HL-60 (cell line): ENCODE results near the gene LCTL.
A peak's percentile ranks its signal among the peaks of the same experiment; 100 is the strongest.

ENCODE experiments used
- DNase-seq, 2 experiments: peaks; one replicate each; pipeline ENCODE4 v3.0.0-alpha.2; 2010 to 2020; ENCODE audit warnings: low read depth in 1 of 2, low spot score in 1 of 2
- H3K27ac ChIP-seq: fragments of 250-450 bp; sonication (Bioruptor Pico); replicated peaks from 2 replicates; pipeline ENCODE4 v1.5.1; 2020; ENCODE audit warnings: mild to moderate bottlenecking, moderate library complexity
- H3K27me3 ChIP-seq: fragments of 250-450 bp; sonication (Bioruptor Pico); 2 replicates; pipeline ENCODE4 v1.5.1; 2021; ENCODE audit warnings: mild to moderate bottlenecking, moderate library complexity; ENCODE audit not compliant: insufficient read depth, poor library complexity, severe bottlenecking
- H3K4me3 ChIP-seq: replicated peaks from 2 replicates; pipeline ENCODE4 v1.5.1; 2011; ENCODE audit warnings: mild to moderate bottlenecking, control low read depth, low read length; ENCODE audit not compliant: insufficient read depth
- CTCF ChIP-seq: IDR thresholded peaks from one replicate; pipeline ENCODE4 v1.5.1; 2011; ENCODE audit warnings: low read length, control low read depth, inconsistent platforms; ENCODE audit not compliant: insufficient read depth
- GABPA ChIP-seq: IDR thresholded peaks from 2 replicates; pipeline ENCODE4 v1.6.1; 2012; ENCODE audit warnings: low read depth
- POLR2AphosphoS5 ChIP-seq: IDR thresholded peaks from 2 replicates; pipeline ENCODE4 v1.6.1; 2012; ENCODE audit warnings: low read depth
- REST ChIP-seq: IDR thresholded peaks from 2 replicates; pipeline ENCODE4 v1.6.1; 2012; ENCODE audit warnings: low read depth; ENCODE audit not compliant: insufficient replicate concordance
- SPI1 ChIP-seq: IDR thresholded peaks from 2 replicates; pipeline ENCODE4 v1.6.1; 2012; ENCODE audit warnings: low read depth, mild to moderate bottlenecking, borderline replicate concordance

LCTL gene

GRCh38 chr15:66608881-66609280 is 43.1 kb upstream of the LCTL start:
- H3K27me3 ChIP-seq, result no peaks in the 10 kb centered on the region
- H3K4me3 ChIP-seq, result no peak overlapping the region
- H3K27ac ChIP-seq, result no peak overlapping the region
- DNase-seq, result no peak
- no peak for TF ChIP-seq SPI1
- TF ChIP-seq CTCF, result no peak
- no peak for TF ChIP-seq GABPA
- no peak for TF ChIP-seq REST
- no peak for TF ChIP-seq POLR2AphosphoS5

DNA sequence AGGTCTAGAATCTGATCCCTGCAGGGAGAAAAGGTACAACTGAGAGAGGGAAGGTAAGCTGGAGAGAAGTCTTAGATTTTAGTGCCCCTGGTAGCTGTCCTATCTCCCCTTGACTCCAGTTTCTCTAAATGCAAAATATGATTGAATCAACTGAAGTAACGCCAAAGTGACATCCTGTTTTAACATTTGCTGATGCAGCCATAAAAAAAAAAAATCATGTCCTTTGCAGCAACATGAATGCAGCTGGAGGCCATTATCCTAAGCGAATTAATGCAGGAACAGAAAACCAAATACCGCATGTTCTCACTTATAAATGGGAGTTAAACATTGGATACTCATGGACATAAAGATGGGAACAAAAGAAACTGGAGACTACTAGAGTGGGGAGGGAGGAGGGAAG is 42.4 kb upstream of the LCTL start:
- TF ChIP-seq REST (no peak), POLR2AphosphoS5 (no peak), SPI1 (no peak), GABPA (no peak), CTCF (no peak)
- no peak for DNase-seq
- H3K4me3 ChIP-seq, result no peak overlapping the region
- H3K27ac ChIP-seq, result no peak overlapping the region
- no peaks in the 10 kb centered on the region for H3K27me3 ChIP-seq

GRCh38 chr15:66603301-66604179 is 37.7 kb upstream of the LCTL start:
- peak; percentile 40 to 60 for DNase-seq
- H3K4me3 ChIP-seq, result no peak overlapping the region
- TF ChIP-seq SPI1 (no peak), POLR2AphosphoS5 (no peak), REST (no peak), CTCF (peak; percentile 81), GABPA (no peak)
- H3K27ac ChIP-seq, result no peak overlapping the region
- H3K27me3 ChIP-seq, result no peaks in the 10 kb centered on the region
